Measurements from ENCODE around the gene NUDT16. TPM values are rescaled to one million over a fixed set of nuclear protein-coding genes. Genes with fewer than 3 reads are reported as not detected.

Gene NUDT16
- total RNA-seq, 2 experiments from 2014 or later = 7.3 to 7.5 TPM

DNA sequence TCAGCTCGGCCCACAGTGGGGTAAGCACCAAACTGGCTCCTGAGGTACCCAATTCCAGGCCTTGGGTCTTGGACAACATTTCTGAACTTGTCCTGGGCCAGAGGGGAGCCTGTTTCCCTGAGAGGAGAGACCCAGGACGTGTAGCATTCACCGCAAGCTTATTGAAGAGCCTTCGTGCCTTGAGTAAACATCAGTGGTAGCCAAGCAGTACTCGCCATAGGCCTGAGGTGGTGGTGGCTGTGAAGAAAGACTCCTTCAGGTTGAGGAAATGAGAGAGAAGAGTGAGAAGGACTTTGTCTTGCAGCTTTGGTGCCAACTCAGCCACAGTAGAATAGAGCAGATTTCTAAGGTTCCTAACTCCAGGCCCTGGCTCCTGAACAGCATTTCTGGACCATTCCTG, 50.2 kb downstream of the NUDT16 start:
- Mint-ChIP-seq H3K36me3 (ENCODE audit: low read depth) (no peaks in the 10 kb centered on the region), H3K4me3 (no peak overlapping the region), H3K27ac (no peak overlapping the region), H3K9me3 (no peaks in the 10 kb centered on the region), H3K4me1 (no peaks in the 10 kb centered on the region), H3K27me3 (peaks cover 5% of the 10 kb centered on the region)
- ChIA-PET CTCF (interaction anchor here (1.6 kb wide), 1 partner anchor 10 kb away, joined by 5 read pairs; no protein-coding TSS in a partner anchor), POLR2A (no interaction called here)
- no peak for DNase-seq

DNA sequence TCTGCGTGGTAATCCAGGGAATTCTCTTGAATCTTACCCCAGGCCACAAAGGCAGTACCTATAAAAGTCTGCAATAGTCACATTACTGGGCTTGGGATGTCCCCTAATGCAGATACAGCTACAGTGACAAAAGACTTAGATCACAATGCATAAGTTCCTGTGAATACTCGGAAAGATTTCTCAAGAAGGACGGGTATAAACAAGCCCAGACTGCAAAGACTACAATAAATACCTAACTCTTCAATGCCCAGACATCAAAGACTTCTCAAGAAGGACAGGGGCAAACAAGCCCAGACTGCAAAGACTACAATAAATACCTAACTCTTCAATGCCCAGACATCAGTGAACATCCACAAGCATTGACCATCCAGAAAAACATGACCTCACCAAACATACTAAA, 50.9 kb downstream of the NUDT16 start:
- DNase-seq = no peak
- ChIA-PET CTCF (interaction anchor here (0.8 to 1.6 kb wide), 2 partner anchors 10 to 14 kb away, joined by 3 to 5 read pairs; no protein-coding TSS in a partner anchor), POLR2A (no interaction called here)
- H3K36me3 Mint-ChIP-seq (ENCODE audit: low read depth) = no peaks in the 10 kb centered on the region
- H3K27me3 Mint-ChIP-seq = peaks cover 5% of the 10 kb centered on the region
- no peaks in the 10 kb centered on the region for H3K9me3 Mint-ChIP-seq
- H3K27ac Mint-ChIP-seq = no peak overlapping the region
- no peak overlapping the region for H3K4me3 Mint-ChIP-seq
- no peaks in the 10 kb centered on the region for H3K4me1 Mint-ChIP-seq

DNA sequence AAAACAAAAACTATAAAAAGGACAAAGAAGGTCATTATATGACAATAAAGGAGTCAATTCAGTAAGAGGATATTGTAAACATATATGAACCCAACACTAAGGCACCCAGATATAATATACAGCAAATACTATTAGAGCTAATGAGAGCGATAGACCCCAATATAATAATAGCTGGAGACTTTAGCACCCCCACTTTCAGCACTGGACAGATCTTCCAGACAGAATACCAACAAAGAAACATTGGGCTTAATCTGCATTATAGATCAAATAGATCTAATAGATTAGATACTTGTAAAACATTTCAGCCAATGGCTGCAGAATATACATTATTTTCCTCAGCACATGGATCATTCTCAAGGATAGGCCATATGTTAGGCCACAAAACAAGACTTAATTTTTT, 53.4 kb downstream of the NUDT16 start:
- no peak overlapping the region for H3K4me3 Mint-ChIP-seq
- no peaks in the 10 kb centered on the region for H3K4me1 Mint-ChIP-seq
- H3K27ac Mint-ChIP-seq = no peak overlapping the region
- no peak for DNase-seq
- POLR2A ChIA-PET = no interaction called here
- peaks cover 8% of the 10 kb centered on the region for H3K27me3 Mint-ChIP-seq
- no peaks in the 10 kb centered on the region for H3K9me3 Mint-ChIP-seq
- H3K36me3 Mint-ChIP-seq (ENCODE audit: low read depth) = no peaks in the 10 kb centered on the region
- CTCF ChIA-PET = no interaction called here

Other genes with a start within 250 kb of the NUDT16 start
- 10 to 100 TPM; 66.3 to 86.7 TPM for gene MRPL3, start 121.2 kb downstream of the NUDT16 start, total RNA-seq